IPS-18c (cell line): ENCODE measurements around the gene NDUFAF8.

ENCODE experiments used
- H3K4me3 ChIP-seq: 2 replicates; pipeline ENCODE4 v1.7.0; 2013; ENCODE audit warnings: low read depth, mild to moderate bottlenecking, low read length, moderate library complexity; ENCODE audit not compliant: insufficient read depth
- H3K9me3 ChIP-seq: one replicate; pipeline ENCODE4 v1.6.1; 2013; ENCODE audit warnings: mild to moderate bottlenecking, low read length, moderate library complexity; ENCODE audit not compliant: control insufficient read depth, insufficient read depth

NDUFAF8 gene

GRCh38 chr17:81272616-81273015, 33.5 kb downstream of the NDUFAF8 start:
- H3K4me3 ChIP-seq = no peak overlapping the region
- H3K9me3 ChIP-seq = no peaks in the 10 kb centered on the region

- no peaks in the 10 kb centered on the region for H3K9me3 ChIP-seq
- no peak overlapping the region for H3K4me3 ChIP-seq
Observed at GRCh38 chr17:81273698-81274470, 34.8 kb downstream of the NDUFAF8 start.

GRCh38 chr17:81274471-81274855, 35.3 kb downstream of the NDUFAF8 start:
- H3K9me3 ChIP-seq = no peaks in the 10 kb centered on the region
- no peak overlapping the region for H3K4me3 ChIP-seq

- H3K9me3 ChIP-seq = no peaks in the 10 kb centered on the region
- no peak overlapping the region for H3K4me3 ChIP-seq
Observed at GRCh38 chr17:81276781-81277180, 37.7 kb downstream of the NDUFAF8 start.

GRCh38 chr17:81277421-81277820, 38.3 kb downstream of the NDUFAF8 start:
- Histone ChIP-seq H3K9me3 (no peaks in the 10 kb centered on the region), H3K4me3 (no peak overlapping the region)

GRCh38 chr17:81277946-81278693, 39.0 kb downstream of the NDUFAF8 start:
- H3K4me3 ChIP-seq = no peak overlapping the region
- H3K9me3 ChIP-seq = no peaks in the 10 kb centered on the region

GRCh38 chr17:81278831-81279230, 39.7 kb downstream of the NDUFAF8 start:
- Histone ChIP-seq H3K9me3 (no peaks in the 10 kb centered on the region), H3K4me3 (no peak overlapping the region)

GRCh38 chr17:81279278-81280275, 40.5 kb downstream of the NDUFAF8 start:
- H3K9me3 ChIP-seq = no peaks in the 10 kb centered on the region
- H3K4me3 ChIP-seq = no peak overlapping the region

GRCh38 chr17:81280571-81280970, 41.5 kb downstream of the NDUFAF8 start:
- H3K9me3 ChIP-seq = no peaks in the 10 kb centered on the region
- no peak overlapping the region for H3K4me3 ChIP-seq

- Histone ChIP-seq H3K9me3 (no peaks in the 10 kb centered on the region), H3K4me3 (no peak overlapping the region)
Observed at GRCh38 chr17:81282141-81282540, 43.0 kb downstream of the NDUFAF8 start.

GRCh38 chr17:81282876-81283275, 43.8 kb downstream of the NDUFAF8 start:
- H3K4me3 ChIP-seq = no peak overlapping the region
- H3K9me3 ChIP-seq = no peaks in the 10 kb centered on the region

- Histone ChIP-seq H3K9me3 (peaks cover 2% of the 10 kb centered on the region), H3K4me3 (no peak overlapping the region)
Observed at GRCh38 chr17:81285179-81285878, 46.2 kb downstream of the NDUFAF8 start.

GRCh38 chr17:81285894-81286293, 46.8 kb downstream of the NDUFAF8 start:
- H3K9me3 ChIP-seq = peaks cover 2% of the 10 kb centered on the region
- H3K4me3 ChIP-seq = no peak overlapping the region

- H3K9me3 ChIP-seq = peaks cover 2% of the 10 kb centered on the region
- no peak overlapping the region for H3K4me3 ChIP-seq
Observed at GRCh38 chr17:81286491-81287145, 47.5 kb downstream of the NDUFAF8 start.

- no peak overlapping the region for H3K4me3 ChIP-seq
- peaks cover 2% of the 10 kb centered on the region for H3K9me3 ChIP-seq
Observed at GRCh38 chr17:81287152-81287551, 48.0 kb downstream of the NDUFAF8 start.

- Histone ChIP-seq H3K4me3 (no peak overlapping the region), H3K9me3 (peaks cover 2% of the 10 kb centered on the region)
Observed at GRCh38 chr17:81287741-81288430, 48.8 kb downstream of the NDUFAF8 start.
